Esophagus mucosa (tissue), 1 donor: ENCODE results near the gene OR2J1. TPM values are rescaled to one million over a fixed set of nuclear protein-coding genes. Genes with fewer than 3 reads are reported as not detected.
A peak's percentile ranks its signal among the peaks of the same experiment; 100 is the strongest.
"Not testable (repeated sequence)": the region's sequence is repeated elsewhere in the genome, so short reads cannot be mapped to it uniquely, and the experiment has no call there.

Experiments
- ATAC-seq: fragments of 200-7000 bp; cut with Tn5 transposase; one replicate; pipeline ENCODE4 v1.9.1; 2020
- total RNA-seq: library from RNA; stranded (reverse); gene quantifications from one replicate; pipeline ENCODE4 v1.2.4, GENCODE V29; 2023
- donor health status: DM: yes; HTN: yes; CAD: no.

Gene OR2J1
- total RNA-seq = not detected

- ATAC-seq = no peak
Observed at GRCh38 chr6:29099190-29099589, at the start of gene OR2J1. Gene OR2J1, plus strand, starts transcription at chr6:29099490. Its CDS starts 1,453 bp downstream, at chr6:29100943.

GRCh38 chr6:29051680-29052079 lies 47.6 kb upstream of the OR2J1 start:
- no peak for ATAC-seq

- peak; percentile 46 for ATAC-seq
Observed at GRCh38 chr6:29071831-29072723, 27.2 kb upstream of the OR2J1 start.

- no peak for ATAC-seq
Observed at GRCh38 chr6:29079203-29079602, 20.1 kb upstream of the OR2J1 start.

GRCh38 chr6:29081312-29081711 lies 18.0 kb upstream of the OR2J1 start:
- no peak for ATAC-seq

- no peak for ATAC-seq
Observed at GRCh38 chr6:29082457-29082856, 16.8 kb upstream of the OR2J1 start.

- no peak for ATAC-seq
Observed at GRCh38 chr6:29087213-29087612, 12.1 kb upstream of the OR2J1 start, which contains the start of gene OR2B3. Gene OR2B3, minus strand, starts transcription at chr6:29087313. Its CDS starts 65 bp downstream, at chr6:29087248.

- no peak for ATAC-seq
Observed at GRCh38 chr6:29092957-29093356, 6.3 kb upstream of the OR2J1 start.

GRCh38 chr6:29097803-29098202 lies 1.5 kb upstream of the OR2J1 start:
- ATAC-seq = no peak

- no peak for ATAC-seq
Observed at GRCh38 chr6:29107758-29108157, 8.5 kb downstream of the OR2J1 start, which contains the start of gene OR2J3. Gene OR2J3, plus strand, starts transcription at chr6:29108058. Its CDS starts 3,833 bp downstream, at chr6:29111891.

- no peak for ATAC-seq
Observed at GRCh38 chr6:29112135-29112534, 12.8 kb downstream of the OR2J1 start.

- not testable (repeated sequence) for ATAC-seq
Observed at GRCh38 chr6:29114964-29115363, 15.7 kb downstream of the OR2J1 start.

- no peak for ATAC-seq
Observed at GRCh38 chr6:29129326-29130012, 30.2 kb downstream of the OR2J1 start.

GRCh38 chr6:29130644-29131043 lies 31.4 kb downstream of the OR2J1 start:
- no peak for ATAC-seq

- no peak for ATAC-seq
Observed at GRCh38 chr6:29131691-29132090, 32.4 kb downstream of the OR2J1 start.

- no peak for ATAC-seq
Observed at GRCh38 chr6:29137724-29138123, 38.4 kb downstream of the OR2J1 start.

- no peak for ATAC-seq
Observed at GRCh38 chr6:29141606-29142005, 42.3 kb downstream of the OR2J1 start.

- no peak for ATAC-seq
Observed at GRCh38 chr6:29142309-29142708, 43.0 kb downstream of the OR2J1 start.

GRCh38 chr6:29146179-29146578 lies 46.9 kb downstream of the OR2J1 start:
- no peak for ATAC-seq

GRCh38 chr6:29147074-29147473 lies 47.8 kb downstream of the OR2J1 start:
- no peak for ATAC-seq

GRCh38 chr6:29149444-29149843 lies 50.2 kb downstream of the OR2J1 start:
- ATAC-seq = not testable (repeated sequence)
